Measurements from ENCODE around the gene OLFML2B. TPM values are rescaled to one million over a fixed set of nuclear protein-coding genes. Genes with fewer than 3 reads are reported as not detected.
"Not testable (repeated sequence)": the region's sequence is repeated elsewhere in the genome, so short reads cannot be mapped to it uniquely, and the experiment has no call there.

Gene OLFML2B
- total RNA-seq, 1 donor from 2014 or later, result 8.4 TPM

- DNase-seq (ENCODE audit: low spot score), result no peak
Observed at GRCh38 chr1:162035241-162035640, 11.6 kb upstream of the OLFML2B start.

- DNase-seq (ENCODE audit: low spot score), result no peak
Observed at GRCh38 chr1:162033428-162033827, 9.8 kb upstream of the OLFML2B start.

- DNase-seq (ENCODE audit: low spot score), result no peak
Observed at GRCh38 chr1:162030759-162031280, 7.2 kb upstream of the OLFML2B start.

GRCh38 chr1:162029157-162029556 is 5.5 kb upstream of the OLFML2B start:
- DNase-seq (ENCODE audit: low spot score), result no peak

GRCh38 chr1:162028726-162029125 is 5.1 kb upstream of the OLFML2B start:
- DNase-seq (ENCODE audit: low spot score), result no peak

GRCh38 chr1:162026881-162027280 is 3.2 kb upstream of the OLFML2B start:
- no peak for DNase-seq (ENCODE audit: low spot score)

- DNase-seq (ENCODE audit: low spot score), result no peak
Observed at GRCh38 chr1:162025541-162025940, 1.9 kb upstream of the OLFML2B start.

GRCh38 chr1:162023181-162023546 is 505 bp downstream of the OLFML2B start:
- DNase-seq (ENCODE audit: low spot score), result no peak

GRCh38 chr1:162022626-162023025 is 1.0 kb downstream of the OLFML2B start:
- DNase-seq (ENCODE audit: low spot score), result no peak

GRCh38 chr1:162021124-162021523 is 2.5 kb downstream of the OLFML2B start:
- no peak for DNase-seq (ENCODE audit: low spot score)

GRCh38 chr1:162020150-162020549 is 3.5 kb downstream of the OLFML2B start:
- no peak for DNase-seq (ENCODE audit: low spot score)

- no peak for DNase-seq (ENCODE audit: low spot score)
Observed at GRCh38 chr1:162019446-162019845, 4.2 kb downstream of the OLFML2B start.

- peak; percentile 62 for DNase-seq (ENCODE audit: low spot score)
Observed at GRCh38 chr1:162019006-162019405, 4.7 kb downstream of the OLFML2B start.

GRCh38 chr1:162018418-162018817 is 5.3 kb downstream of the OLFML2B start:
- no peak for DNase-seq (ENCODE audit: low spot score)

- DNase-seq (ENCODE audit: low spot score), result not testable (repeated sequence)
Observed at GRCh38 chr1:162017791-162018190, 5.9 kb downstream of the OLFML2B start.

- no peak for DNase-seq (ENCODE audit: low spot score)
Observed at GRCh38 chr1:162016631-162017030, 7.0 kb downstream of the OLFML2B start.

GRCh38 chr1:162015196-162015595 is 8.5 kb downstream of the OLFML2B start:
- no peak for DNase-seq (ENCODE audit: low spot score)

GRCh38 chr1:162014202-162014601 is 9.5 kb downstream of the OLFML2B start:
- DNase-seq (ENCODE audit: low spot score), result no peak

- no peak for DNase-seq (ENCODE audit: low spot score)
Observed at GRCh38 chr1:162013289-162013688, 10.4 kb downstream of the OLFML2B start.

- no peak for DNase-seq (ENCODE audit: low spot score)
Observed at GRCh38 chr1:162011337-162012012, 12.2 kb downstream of the OLFML2B start.

- no peak for DNase-seq (ENCODE audit: low spot score)
Observed at GRCh38 chr1:162010175-162010506, 13.5 kb downstream of the OLFML2B start.

- no peak for DNase-seq (ENCODE audit: low spot score)
Observed at GRCh38 chr1:162009501-162010174, 14.0 kb downstream of the OLFML2B start.

- DNase-seq (ENCODE audit: low spot score), result no peak
Observed at GRCh38 chr1:162008799-162009198, 14.9 kb downstream of the OLFML2B start.

GRCh38 chr1:162007466-162007865 is 16.2 kb downstream of the OLFML2B start:
- no peak for DNase-seq (ENCODE audit: low spot score)
